Stimulated activated CD8-positive, alpha-beta memory T cell treated with anti-CD3 and anti-CD28 coated beads, Interleukin-2, amount 100 ng/mL, for 48 hours (primary cell): ENCODE results near the gene GPR15.

ENCODE experiments used
- DNase-seq, 2 donors: peaks; one replicate each; pipeline ENCODE4 v3.0.0-alpha.2; 2020; ENCODE audit warnings: low read depth in 2 of 2

The GPR15 gene

DNA sequence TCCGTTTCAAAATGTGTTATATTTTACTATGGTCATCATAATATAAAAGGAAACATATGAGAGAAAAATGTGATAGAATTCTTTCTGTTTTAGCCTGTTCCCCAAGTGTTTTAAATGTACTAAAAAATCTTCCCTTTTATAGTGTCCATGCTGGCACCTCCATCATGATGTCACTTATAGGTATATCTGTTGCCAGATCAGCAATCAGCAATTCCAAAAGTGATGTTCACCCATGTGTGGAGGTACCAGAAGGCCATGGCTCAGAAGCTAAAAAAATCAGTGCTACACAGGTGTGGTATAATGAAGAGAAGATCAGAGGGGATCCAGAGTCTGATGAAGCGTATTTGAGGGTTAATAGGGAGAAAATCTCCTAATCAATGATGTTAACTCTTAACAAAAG is 1.1 kb upstream of the GPR15 start:
- no peak for DNase-seq

DNA sequence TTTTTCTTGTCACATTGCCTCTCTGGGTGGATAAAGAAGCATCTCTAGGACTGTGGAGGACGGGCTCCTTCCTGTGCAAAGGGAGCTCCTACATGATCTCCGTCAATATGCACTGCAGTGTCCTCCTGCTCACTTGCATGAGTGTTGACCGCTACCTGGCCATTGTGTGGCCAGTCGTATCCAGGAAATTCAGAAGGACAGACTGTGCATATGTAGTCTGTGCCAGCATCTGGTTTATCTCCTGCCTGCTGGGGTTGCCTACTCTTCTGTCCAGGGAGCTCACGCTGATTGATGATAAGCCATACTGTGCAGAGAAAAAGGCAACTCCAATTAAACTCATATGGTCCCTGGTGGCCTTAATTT is 478 bp downstream of the GPR15 start:
- DNase-seq, result no peak

GRCh38 chr3:98532709-98533571 is 1.2 kb downstream of the GPR15 start:
- DNase-seq, result no peak

- no peak for DNase-seq
These were observed 2.4 kb downstream of the GPR15 start for GRCh38 chr3:98534168-98534567.

- no peak for DNase-seq
These were observed 3.0 kb downstream of the GPR15 start for GRCh38 chr3:98534734-98535133.

DNA sequence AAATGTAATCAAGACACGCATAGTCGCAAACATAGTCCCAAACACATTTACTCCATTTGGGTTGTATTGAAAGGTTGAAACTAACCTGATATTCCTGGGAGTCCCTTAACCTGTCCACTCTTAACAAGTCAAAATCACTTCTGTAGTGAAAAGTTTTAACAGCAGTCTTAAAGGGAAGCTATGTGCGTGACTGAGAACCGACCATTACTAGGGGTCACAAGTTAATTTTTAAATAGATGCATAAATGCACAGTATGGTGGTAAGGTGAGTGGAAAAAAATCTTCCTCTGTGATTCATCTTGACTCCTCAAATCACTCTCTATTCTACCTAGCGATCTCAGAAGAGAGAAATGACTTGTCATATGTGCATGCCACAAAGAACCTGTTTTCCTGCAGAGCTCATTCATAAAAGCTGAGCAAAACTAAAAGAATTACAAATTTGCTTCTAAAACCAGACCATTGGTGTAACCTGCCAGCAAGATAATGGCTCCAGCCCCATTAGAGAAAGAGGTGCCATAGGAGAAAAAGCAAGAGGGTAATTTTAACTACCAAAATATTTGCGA is 4.8 kb downstream of the GPR15 start:
- DNase-seq, result no peak

GRCh38 chr3:98540346-98540745 is 8.6 kb downstream of the GPR15 start:
- DNase-seq, result no peak

GRCh38 chr3:98541695-98542094 is 9.9 kb downstream of the GPR15 start:
- DNase-seq, result no peak

- no peak for DNase-seq
These were observed 10.8 kb downstream of the GPR15 start for GRCh38 chr3:98542623-98543022.

- DNase-seq, result no peak
These were observed 14.2 kb downstream of the GPR15 start for GRCh38 chr3:98545940-98546339.

DNA sequence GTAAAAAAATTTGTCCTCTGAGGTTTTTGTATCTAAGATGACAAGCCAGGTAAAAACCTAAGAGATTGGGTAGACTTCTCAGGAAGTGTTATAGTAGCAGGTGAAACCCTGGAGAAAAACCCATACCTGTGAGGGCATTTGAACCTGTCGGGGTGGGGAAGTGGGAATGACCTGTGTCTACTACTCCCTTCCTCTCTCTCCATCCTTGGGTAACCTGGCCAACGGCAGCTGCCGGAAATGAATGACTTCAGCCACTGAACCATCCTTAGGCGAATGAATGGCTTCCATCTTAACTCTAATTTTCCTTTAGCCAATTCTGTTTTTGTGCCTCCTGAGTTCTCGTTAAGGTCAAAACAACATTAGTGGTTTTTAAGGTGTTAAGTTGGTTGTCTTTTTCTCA is 16.8 kb downstream of the GPR15 start:
- no peak for DNase-seq

DNA sequence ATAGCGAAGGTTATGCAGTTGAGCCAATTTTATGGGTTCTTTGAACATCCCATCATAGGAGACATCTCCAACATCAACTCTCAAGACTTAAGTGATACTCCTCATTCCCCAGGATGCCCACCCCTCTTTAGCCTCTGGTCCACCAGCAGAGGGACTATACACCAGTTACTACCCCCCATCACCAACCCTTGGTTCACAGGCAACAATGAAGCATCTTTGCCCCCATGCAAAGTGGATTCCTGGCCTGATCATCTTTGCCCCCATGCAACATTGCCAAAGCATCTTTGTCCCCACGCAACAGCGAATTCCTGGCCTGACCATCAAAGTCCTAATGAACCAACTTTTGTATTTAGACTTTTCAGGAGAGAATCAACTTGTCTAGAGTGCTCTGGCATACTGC is 19.1 kb downstream of the GPR15 start:
- DNase-seq, result no peak

DNA sequence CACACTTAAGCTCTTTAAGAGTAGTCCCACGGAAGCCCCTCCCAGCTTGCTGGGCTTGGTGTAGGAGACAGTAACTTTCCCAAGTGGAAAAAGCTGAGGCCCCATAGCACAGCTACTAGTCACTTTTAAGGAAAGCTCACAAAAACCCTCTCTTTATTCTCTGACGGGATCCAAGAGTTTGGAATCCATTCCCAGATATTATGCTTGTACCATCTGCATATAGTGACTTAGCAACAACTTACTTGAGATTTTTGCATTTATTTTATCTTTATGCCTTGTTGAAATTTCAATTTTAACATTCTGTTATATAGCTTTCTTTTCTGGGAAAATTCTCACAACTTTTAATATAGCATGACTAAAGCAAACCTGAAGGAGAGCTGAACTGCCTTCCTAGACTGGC is 19.5 kb downstream of the GPR15 start:
- DNase-seq, result no peak

GRCh38 chr3:98551754-98552153 is 20.0 kb downstream of the GPR15 start:
- DNase-seq, result no peak

DNA sequence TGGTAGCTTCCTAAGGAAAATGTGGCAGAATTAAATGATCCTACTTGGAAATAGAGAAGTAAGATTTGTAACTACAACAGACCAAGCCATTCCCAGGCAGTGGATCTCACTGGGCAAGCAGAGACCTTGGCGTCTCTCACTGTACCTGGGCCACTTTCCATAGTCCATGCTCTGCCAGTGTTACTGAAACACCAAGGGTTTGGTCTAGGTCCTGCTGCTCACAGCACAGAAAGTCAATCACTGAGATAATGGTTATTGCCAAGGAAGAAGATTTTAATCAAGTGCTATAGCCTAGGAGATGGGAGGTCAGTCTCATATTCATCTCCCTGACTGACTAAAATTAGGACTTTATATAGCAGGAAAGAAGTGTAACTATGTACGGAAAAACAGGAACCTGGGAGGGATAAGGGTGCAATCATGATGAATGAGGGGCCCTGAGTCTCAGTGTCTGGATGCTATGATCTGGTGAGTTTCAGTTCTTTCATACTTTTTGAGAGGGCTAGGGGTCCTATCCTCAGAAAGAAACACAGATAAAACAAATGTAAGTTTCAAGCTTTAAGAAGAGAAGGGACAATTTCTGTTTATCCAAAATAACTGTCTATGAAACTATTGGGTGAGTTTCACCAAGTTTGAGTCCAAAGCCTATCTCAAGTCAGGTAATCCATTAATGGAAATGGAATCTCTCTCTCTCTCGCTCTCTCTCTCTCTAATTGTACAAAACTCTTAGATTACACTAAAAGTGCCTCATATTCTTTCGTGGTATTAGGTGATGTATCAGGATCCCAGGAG is 20.6 kb downstream of the GPR15 start:
- no peak for DNase-seq

DNA sequence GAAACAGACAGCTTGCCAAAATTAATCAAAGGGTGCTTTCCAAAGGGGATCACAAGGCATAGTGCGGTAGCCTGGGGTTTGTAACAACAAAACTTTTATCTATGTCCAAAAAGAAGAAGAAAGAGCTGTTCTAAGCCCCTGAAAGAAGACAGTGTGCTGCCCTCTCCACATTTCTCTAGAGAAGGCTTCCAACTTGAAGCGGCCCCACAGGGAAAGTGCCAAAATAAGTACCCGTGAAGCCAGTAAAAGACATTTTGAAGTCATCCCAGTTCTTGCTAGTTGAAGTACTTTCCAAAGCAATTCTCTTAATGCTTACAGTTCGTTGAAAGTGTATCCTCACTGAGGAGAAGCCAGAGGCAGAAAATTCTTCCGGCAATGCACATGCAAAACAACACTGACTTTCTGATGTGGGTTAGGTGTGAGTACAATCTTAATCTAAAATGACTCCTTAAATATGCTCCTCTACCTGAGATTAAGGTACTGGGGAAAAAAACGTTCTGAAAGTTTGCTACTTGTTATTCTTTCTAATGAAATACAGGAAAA is 21.3 kb downstream of the GPR15 start:
- no peak for DNase-seq

DNA sequence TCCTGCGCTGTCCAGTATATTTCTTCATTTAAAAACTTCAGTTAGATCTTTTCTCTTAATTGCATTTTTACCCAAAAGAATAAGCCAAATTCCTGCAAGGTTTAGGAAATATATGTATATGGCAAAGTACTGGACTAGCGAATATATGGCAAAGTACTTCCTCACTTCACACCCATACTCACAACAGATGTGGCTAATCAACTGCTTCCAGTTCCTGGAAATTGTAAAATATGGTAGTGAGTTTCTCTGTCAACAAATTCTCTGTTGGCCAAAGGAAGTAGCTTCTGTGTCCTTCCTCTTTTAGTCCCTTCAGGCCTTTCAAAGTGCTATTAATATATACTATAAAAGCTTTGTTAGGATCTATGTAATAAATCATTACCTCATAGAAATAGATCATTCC is 22.0 kb downstream of the GPR15 start:
- DNase-seq, result no peak

DNA sequence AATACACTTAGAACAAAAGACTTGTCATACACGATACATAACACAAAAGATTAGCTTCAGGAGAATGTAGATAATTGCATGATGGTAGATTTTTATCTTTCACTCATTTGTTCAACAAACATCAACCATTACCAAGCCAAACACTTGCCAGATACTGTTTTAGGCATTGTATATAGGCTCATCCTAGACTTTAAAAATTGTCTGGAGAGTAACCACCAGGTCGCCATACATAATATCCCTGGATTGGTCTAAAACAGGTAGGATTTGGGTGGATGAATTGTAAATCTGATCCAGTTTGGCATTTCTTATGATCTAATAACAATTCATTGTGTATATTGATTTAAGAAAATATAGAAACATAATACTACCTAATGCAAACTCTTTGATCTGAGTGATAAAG is 22.8 kb downstream of the GPR15 start:
- no peak for DNase-seq

GRCh38 chr3:98555025-98555379 is 23.2 kb downstream of the GPR15 start:
- DNase-seq, result no peak

DNA sequence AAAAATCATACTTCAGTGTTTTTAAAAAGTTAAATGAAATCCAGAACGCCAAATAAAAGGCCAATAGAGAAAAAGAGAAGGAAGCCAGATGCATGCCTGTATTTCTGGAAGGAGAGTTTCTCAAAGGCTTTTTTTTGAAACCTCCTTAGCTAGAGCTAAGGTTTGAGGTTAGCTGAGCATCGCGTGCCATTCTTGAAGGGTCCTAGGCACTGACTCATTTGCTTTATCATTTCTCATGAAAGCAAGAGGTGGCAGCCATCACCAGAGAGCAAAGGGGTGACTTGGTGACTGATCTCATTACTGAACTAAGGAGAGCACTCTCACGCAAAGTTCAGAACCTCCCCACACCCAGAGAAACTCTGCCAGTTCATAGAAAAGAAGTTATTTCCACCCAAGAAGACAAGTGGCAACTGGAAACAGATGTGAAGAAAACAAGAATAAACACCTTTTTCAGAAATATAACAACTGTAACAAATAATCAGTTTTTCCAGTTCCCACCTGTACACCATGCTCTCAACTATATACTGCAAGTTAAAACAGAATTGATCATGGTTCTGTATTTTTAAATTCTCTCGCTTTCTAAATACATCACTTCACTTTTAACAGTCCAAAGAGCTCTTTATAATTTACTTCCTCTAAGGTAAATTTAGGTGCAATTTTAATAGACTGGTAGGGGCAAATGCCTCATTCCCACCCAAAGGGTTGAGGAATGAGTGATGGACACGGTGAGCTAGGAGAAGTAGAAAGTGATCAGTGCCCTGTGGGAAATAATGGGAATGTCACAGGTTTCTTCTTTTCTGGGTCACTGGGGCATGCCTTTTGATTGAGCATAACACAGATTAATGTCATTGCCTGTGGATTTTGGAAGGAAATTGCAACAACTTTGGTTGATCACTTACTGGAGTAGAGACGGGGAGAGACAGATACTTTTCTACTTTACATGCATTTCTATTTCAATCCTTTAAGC is 24.7 kb downstream of the GPR15 start:
- peak; percentile 42 to 55 for DNase-seq

DNA sequence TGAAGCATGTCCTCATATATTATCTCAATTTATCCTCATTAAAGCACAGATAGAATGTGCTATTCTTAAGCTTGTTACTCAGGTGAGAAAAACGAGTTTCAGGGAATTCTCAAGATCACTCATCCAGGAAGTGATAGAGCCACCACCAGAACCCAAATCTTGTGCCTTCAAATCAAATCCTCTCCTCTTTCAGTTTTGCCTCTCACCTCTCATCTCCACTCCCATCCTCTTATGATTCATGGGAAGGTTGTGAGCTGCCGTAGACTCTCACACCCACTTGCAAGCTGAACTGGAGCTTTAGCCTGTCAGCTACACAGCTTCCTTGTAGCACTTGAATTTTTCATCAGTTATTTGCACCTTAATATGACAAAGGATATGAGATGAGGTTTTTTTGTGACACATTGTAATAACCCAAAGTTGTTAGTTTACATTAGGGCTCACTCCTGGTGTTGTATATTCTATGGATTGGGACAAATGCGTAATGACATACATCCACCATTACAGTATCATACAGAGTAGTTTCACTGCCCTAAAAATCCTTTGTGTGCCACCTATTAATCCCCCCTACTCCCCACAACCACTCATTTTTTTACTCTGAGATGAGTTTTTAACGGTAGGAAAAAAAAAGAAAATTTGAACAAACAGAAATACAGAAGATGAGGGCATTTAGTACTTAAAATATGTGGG is 25.7 kb downstream of the GPR15 start:
- peak in 1 of 2 donors; percentile 31 for DNase-seq
